Activated CD8-positive, alpha-beta memory T cell treated with anti-CD3 and anti-CD28 coated beads, Interleukin-2, amount 50 U/mL, for 1 hour (primary cell): ENCODE data around the gene MED28.
"Not testable (repeated sequence)": the region's sequence is repeated elsewhere in the genome, so short reads cannot be mapped to it uniquely, and the experiment has no call there.

Source experiments
- DNase-seq: peaks from one replicate; pipeline ENCODE4 v3.0.0-alpha.2; 2020; ENCODE audit errors: extremely low read depth

Gene MED28

GRCh38 chr4:17618926-17619325 is 4.5 kb downstream of the MED28 start:
- DNase-seq: no peak

GRCh38 chr4:17619416-17620105 is 5.1 kb downstream of the MED28 start:
- DNase-seq: no peak

- no peak for DNase-seq
These were observed 9.1 kb downstream of the MED28 start for GRCh38 chr4:17623451-17624001.

- no peak for DNase-seq
These were observed 10.4 kb downstream of the MED28 start for GRCh38 chr4:17624821-17625220.

- no peak for DNase-seq
These were observed 15.8 kb downstream of the MED28 start for GRCh38 chr4:17630228-17630627.

GRCh38 chr4:17633600-17633999 is 19.2 kb downstream of the MED28 start:
- no peak for DNase-seq

- no peak for DNase-seq
These were observed 20.6 kb downstream of the MED28 start for GRCh38 chr4:17635056-17635455.

GRCh38 chr4:17636341-17636695 is 21.9 kb downstream of the MED28 start:
- DNase-seq: no peak

GRCh38 chr4:17636696-17637622 is 22.5 kb downstream of the MED28 start:
- peak; percentile 32 for DNase-seq

GRCh38 chr4:17639136-17639535 is 24.7 kb downstream of the MED28 start:
- no peak for DNase-seq

GRCh38 chr4:17642398-17642783 is 27.9 kb downstream of the MED28 start:
- no peak for DNase-seq

- DNase-seq: no peak
These were observed 32.3 kb downstream of the MED28 start for GRCh38 chr4:17646693-17647092.

GRCh38 chr4:17647176-17647806 is 32.9 kb downstream of the MED28 start:
- no peak for DNase-seq

- no peak for DNase-seq
These were observed 33.5 kb downstream of the MED28 start for GRCh38 chr4:17647927-17648326.

GRCh38 chr4:17650406-17650805 is 36.0 kb downstream of the MED28 start:
- DNase-seq: no peak

GRCh38 chr4:17654701-17655100 is 40.3 kb downstream of the MED28 start:
- DNase-seq: no peak

GRCh38 chr4:17657090-17657489 is 42.6 kb downstream of the MED28 start:
- DNase-seq: no peak

- DNase-seq: no peak
These were observed 43.4 kb downstream of the MED28 start for GRCh38 chr4:17657849-17658248.

- not testable (repeated sequence) for DNase-seq
These were observed 44.8 kb downstream of the MED28 start for GRCh38 chr4:17659196-17659595.

- DNase-seq: no peak
These were observed 48.3 kb downstream of the MED28 start for GRCh38 chr4:17662694-17663093.

GRCh38 chr4:17664755-17665154 is 50.3 kb downstream of the MED28 start:
- DNase-seq: no peak

- DNase-seq: no peak
These were observed 50.9 kb downstream of the MED28 start for GRCh38 chr4:17665346-17665745.
